Left lung (tissue), 10 donors: ENCODE measurements around the gene ZAR1L. TPM values are rescaled to one million over a fixed set of nuclear protein-coding genes. Genes with fewer than 3 reads are reported as not detected.
A peak's percentile ranks its signal among the peaks of the same experiment; 100 is the strongest.

Experiments
- ATAC-seq: fragments of 200-7000 bp; cut with Tn5 transposase; one replicate; pipeline ENCODE4 v1.9.1; 2020; ENCODE audit warnings: moderate library complexity
- DNase-seq, 4 donors: peaks; one replicate each; pipeline ENCODE4 v3.0.0-alpha.2; 2013 to 2020
- H3K27ac ChIP-seq, 2 donors: fragments of 200-600 bp; sonication (generic) in 1 of 2; one replicate each; pipeline versions ENCODE4 v1.5.0 to v1.8.0; 2020 to 2021
- H3K27me3 ChIP-seq, 2 donors: fragments of 200-600 bp; sonication (generic) in 1 of 2; one replicate each; pipeline versions ENCODE4 v1.5.0 to v1.8.0; 2020 to 2021
- H3K36me3 ChIP-seq, 2 donors: fragments of 200-600 bp; sonication (generic) in 1 of 2; one replicate each; pipeline versions ENCODE4 v1.5.0 to v1.8.0; 2020 to 2021
- H3K4me1 ChIP-seq, 2 donors: fragments of 200-600 bp; one replicate each; pipeline ENCODE4 v1.8.0; 2021
- H3K4me3 ChIP-seq, 2 donors: fragments of 200-600 bp; sonication (generic) in 1 of 2; one replicate each; pipeline versions ENCODE4 v1.5.0 to v1.8.0; 2020 to 2021; ENCODE audit warnings: mild to moderate bottlenecking in 1 of 2
- H3K9me3 ChIP-seq, 2 donors: fragments of 200-600 bp; sonication (generic) in 1 of 2; one replicate each; pipeline versions ENCODE4 v1.5.0 to v1.8.0; 2020 to 2021
- intact Hi-C, 2 donors: fragments of 100-400 bp; cut with DNase I; formaldehyde crosslinking; loops; one replicate each; pipeline versions ENCODE4 v1.11.2 to v1.14.2; 2022
- polyA plus RNA-seq, 6 donors: library from polyadenylated mRNA; unstranded; fragments of 120-200 nt; gene quantifications; one replicate each; pipeline ENCODE4 v1.2.1, GENCODE V29; 2013; ENCODE audit not compliant: insufficient read length in 6 of 6
- total RNA-seq, 2 donors: library from RNA; stranded (reverse); fragmentation: NEBNext Ultra II Directional; extraction: Animal tissue kit (Norgen Biotek cat#: 25700); gene quantifications; one replicate each; pipeline ENCODE4 v1.2.1, GENCODE V29; 2021
- TF ChIP-seq, protein P1 (sequence below), 2 donors: fragments of 200-600 bp; sonication (generic) in 1 of 2; IDR thresholded peaks; one replicate each; pipeline versions ENCODE4 v1.5.0 to v1.8.0; 2021; ENCODE audit warnings: antibody characterized with exemption in 2 of 2
- donor health status: DM: no; HTN: yes; CAD: no.
- donor health status: DM: no; HTN: no; CAD: no.

ZAR1L gene
- total and polyA plus RNA-seq, 8 donors = not detected

DNA sequence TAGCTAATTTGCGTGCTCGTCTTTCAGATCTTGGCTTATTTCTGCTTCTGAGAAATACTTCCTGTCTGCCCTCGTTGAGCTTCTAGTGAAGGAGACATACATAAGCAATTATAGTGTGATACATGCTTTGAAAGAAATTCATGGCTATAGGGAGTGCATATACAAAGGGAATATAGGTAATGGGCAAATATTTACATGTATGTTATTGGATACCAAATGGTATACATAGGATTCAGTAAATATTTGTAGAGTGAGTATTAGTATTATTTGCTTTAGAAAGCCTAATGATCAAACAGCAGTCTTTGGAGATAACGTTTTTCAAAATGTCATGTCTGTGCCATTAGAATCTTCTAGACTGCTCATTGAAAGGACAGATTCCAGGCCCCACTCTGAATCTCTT, 5.4 kb upstream of the ZAR1L start:
- H3K27me3 ChIP-seq = no peaks in the 10 kb centered on the region
- H3K4me3 ChIP-seq = no peak overlapping the region
- TF ChIP-seq, protein P1, sequence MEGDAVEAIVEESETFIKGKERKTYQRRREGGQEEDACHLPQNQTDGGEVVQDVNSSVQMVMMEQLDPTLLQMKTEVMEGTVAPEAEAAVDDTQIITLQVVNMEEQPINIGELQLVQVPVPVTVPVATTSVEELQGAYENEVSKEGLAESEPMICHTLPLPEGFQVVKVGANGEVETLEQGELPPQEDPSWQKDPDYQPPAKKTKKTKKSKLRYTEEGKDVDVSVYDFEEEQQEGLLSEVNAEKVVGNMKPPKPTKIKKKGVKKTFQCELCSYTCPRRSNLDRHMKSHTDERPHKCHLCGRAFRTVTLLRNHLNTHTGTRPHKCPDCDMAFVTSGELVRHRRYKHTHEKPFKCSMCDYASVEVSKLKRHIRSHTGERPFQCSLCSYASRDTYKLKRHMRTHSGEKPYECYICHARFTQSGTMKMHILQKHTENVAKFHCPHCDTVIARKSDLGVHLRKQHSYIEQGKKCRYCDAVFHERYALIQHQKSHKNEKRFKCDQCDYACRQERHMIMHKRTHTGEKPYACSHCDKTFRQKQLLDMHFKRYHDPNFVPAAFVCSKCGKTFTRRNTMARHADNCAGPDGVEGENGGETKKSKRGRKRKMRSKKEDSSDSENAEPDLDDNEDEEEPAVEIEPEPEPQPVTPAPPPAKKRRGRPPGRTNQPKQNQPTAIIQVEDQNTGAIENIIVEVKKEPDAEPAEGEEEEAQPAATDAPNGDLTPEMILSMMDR (IDR thresholded peaks at IDR 0.05) = no peak
- ATAC-seq (no peak), DNase-seq (no peak)
- H3K36me3 ChIP-seq = no peaks in the 10 kb centered on the region
- no peak overlapping the region for H3K27ac ChIP-seq
- no peaks in the 10 kb centered on the region for H3K9me3 ChIP-seq
- peaks cover 0 to 27% of the 10 kb centered on the region in 2 donors for H3K4me1 ChIP-seq
- intact Hi-C loops = no loop called here

DNA sequence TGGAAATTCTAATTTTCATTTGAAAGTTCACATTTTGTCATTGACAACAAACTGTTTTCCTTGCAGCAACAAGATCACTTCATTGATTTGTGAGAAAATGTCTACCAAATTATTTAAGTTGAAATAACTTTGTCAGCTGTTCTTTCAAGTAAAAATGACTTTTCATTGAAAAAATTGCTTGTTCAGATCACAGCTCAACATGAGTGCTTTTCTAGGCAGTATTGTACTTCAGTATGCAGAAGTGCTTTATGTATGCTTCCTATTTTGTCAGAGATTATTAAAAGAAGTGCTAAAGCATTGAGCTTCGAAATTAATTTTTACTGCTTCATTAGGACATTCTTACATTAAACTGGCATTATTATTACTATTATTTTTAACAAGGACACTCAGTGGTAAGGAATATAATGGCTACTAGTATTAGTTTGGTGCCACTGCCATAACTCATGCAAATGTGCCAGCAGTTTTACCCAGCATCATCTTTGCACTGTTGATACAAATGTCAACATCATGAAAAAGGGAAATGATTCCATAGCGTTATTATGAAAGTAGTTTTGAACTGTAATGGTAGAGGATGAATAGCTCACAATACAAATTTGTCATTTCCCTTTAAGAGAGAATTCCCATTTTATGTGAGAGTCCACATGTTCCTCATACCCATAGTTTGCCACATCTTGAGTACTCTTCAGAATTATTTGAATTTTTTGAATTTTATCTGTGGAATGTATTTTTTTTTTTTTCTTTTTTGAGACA, 2.7 kb upstream of the ZAR1L start:
- ATAC-seq (no peak), DNase-seq (no peak)
- H3K27me3 ChIP-seq = no peaks in the 10 kb centered on the region
- no peaks in the 10 kb centered on the region for H3K9me3 ChIP-seq
- H3K4me1 ChIP-seq = peaks cover 0 to 34% of the 10 kb centered on the region in 2 donors
- intact Hi-C loops = no loop called here
- no peaks in the 10 kb centered on the region for H3K36me3 ChIP-seq
- H3K4me3 ChIP-seq = no peak overlapping the region
- TF ChIP-seq, protein P1 (IDR thresholded peaks at IDR 0.05) = no peak
- H3K27ac ChIP-seq = peak overlapping the region in 1 of 2 donors; percentile 65

DNA sequence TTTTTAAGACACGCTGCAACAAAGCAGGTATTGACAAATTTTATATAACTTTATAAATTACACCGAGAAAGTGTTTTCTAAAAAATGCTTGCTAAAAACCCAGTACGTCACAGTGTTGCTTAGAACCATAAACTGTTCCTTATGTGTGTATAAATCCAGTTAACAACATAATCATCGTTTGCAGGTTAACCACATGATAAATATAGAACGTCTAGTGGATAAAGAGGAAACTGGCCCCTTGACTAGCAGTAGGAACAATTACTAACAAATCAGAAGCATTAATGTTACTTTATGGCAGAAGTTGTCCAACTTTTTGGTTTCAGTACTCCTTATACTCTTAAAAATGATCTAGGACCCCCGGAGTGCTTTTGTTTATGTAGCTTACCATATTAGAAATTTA, 1.3 kb upstream of the ZAR1L start:
- H3K9me3 ChIP-seq = no peaks in the 10 kb centered on the region
- H3K27ac ChIP-seq = peak overlapping the region; percentile 93 to 100
- intact Hi-C loops = no loop called here
- DNase-seq = no peak
- ATAC-seq = no peak
- H3K27me3 ChIP-seq = no peaks in the 10 kb centered on the region
- H3K4me1 ChIP-seq = peaks cover 0 to 34% of the 10 kb centered on the region in 2 donors
- no peaks in the 10 kb centered on the region for H3K36me3 ChIP-seq
- TF ChIP-seq, protein P1 (IDR thresholded peaks at IDR 0.05) = no peak
- H3K4me3 ChIP-seq = peak overlapping the region; percentile 70 to 90

DNA sequence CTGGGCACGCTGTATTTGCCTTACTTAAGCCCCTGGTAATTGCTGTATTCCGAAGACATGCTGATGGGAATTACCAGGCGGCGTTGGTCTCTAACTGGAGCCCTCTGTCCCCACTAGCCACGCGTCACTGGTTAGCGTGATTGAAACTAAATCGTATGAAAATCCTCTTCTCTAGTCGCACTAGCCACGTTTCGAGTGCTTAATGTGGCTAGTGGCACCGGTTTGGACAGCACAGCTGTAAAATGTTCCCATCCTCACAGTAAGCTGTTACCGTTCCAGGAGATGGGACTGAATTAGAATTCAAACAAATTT, 821 bp upstream of the ZAR1L start:
- no peaks in the 10 kb centered on the region for H3K36me3 ChIP-seq
- H3K4me3 ChIP-seq = peak overlapping the region; percentile 70 to 90
- H3K27ac ChIP-seq = peak overlapping the region; percentile 93 to 100
- ATAC-seq (peak; percentile 51), DNase-seq (no peak)
- H3K4me1 ChIP-seq = peaks cover 0 to 34% of the 10 kb centered on the region in 2 donors
- no peaks in the 10 kb centered on the region for H3K27me3 ChIP-seq
- TF ChIP-seq, protein P1 (IDR thresholded peaks at IDR 0.05) = no peak
- no peaks in the 10 kb centered on the region for H3K9me3 ChIP-seq
- intact Hi-C loops = no loop called here

DNA sequence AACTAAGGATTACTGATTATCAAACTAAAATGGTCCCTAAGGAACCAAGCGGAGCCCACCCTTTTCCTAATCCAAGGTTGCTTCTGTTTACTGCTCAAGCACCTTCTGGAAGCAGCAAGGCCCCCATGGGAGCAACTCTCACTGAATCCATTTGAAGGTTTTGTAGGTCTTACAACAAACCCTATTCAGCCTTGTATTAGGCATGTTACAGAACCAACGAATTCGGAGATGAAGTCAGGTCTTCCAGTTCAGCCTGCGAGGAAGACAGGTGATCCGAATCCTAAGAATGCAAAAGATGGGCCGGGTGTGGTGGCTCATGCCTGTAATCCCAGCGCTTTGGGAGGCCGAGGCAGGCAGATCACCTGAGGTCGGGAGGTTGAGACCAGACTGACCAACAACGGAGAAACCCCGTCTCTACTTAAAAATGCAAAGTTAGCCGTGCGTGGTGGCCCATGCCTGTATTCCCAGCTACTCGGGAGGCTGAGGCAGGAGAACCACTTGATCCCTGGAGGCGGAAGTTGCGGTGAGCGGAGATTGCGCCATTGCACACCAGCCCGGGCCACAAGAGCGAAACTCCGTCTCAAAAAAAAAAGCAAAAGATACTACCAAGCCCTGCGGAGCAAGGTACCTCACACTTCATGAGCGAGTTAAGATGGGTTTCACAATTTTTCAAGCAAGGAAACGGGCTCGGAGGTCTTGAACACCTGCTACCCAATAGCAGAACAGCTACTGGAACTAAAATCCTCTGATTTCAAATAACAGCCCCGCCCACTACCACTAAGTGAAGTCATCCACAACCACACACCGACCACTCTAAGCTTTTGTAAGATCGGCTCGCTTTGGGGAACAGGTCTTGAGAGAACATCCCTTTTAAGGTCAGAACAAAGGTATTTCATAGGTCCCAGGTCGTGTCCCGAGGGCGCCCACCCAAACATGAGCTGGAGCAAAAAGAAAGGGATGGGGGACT, 609 bp downstream of the ZAR1L start:
- Histone ChIP-seq H3K36me3 (no peaks in the 10 kb centered on the region), H3K4me1 (peaks cover 0 to 43% of the 10 kb centered on the region in 2 donors), H3K27ac (peak overlapping the region; percentile 93 to 100), H3K4me3 (peak overlapping the region; percentile 70 to 90), H3K27me3 (no peaks in the 10 kb centered on the region), H3K9me3 (no peaks in the 10 kb centered on the region)
- DNase-seq (peak in 3 of 4 donors; percentile 57 to 90 (median 74)), ATAC-seq (peak; percentile 56)
- TF ChIP-seq, protein P1 (IDR thresholded peaks at IDR 0.05) = no peak
- intact Hi-C loops = loop anchor here in 1 of 2 donors (5.0 kb wide), 1 partner anchor 297 kb away; no protein-coding TSS in a partner anchor
